PC-9 (cell line): ENCODE results near the gene RTKN.

Experiments
- CTCF ChIP-seq: fragments of 200-600 bp; sonication (generic); conservative IDR thresholded peaks from 2 replicates; pipeline ENCODE4 v1.6.1; 2017; ENCODE audit warnings: mixed run types, antibody characterized with exemption, mild to moderate bottlenecking, moderate library complexity
- EZH2 ChIP-seq: fragments of 200-600 bp; sonication (generic); IDR thresholded peaks from 2 replicates; pipeline ENCODE4 v1.8.0; 2017; ENCODE audit warnings: antibody characterized with exemption, low read depth

- no peak for TF ChIP-seq CTCF
- TF ChIP-seq EZH2, result no peak
These were observed 54.4 kb downstream of the RTKN start for GRCh38 chr2:74387346-74387745.
